CD14-positive monocyte (primary cell): ENCODE measurements around the gene SIRT7. TPM values are rescaled to one million over a fixed set of nuclear protein-coding genes. Genes with fewer than 3 reads are reported as not detected.

Source experiments
- DNase-seq, 3 donors: peaks; one replicate each; pipeline ENCODE4 v3.0.0-alpha.2; 2011 to 2022
- H2AFZ ChIP-seq: 2 replicates; pipeline ENCODE4 v1.6.0; 2012; ENCODE audit warnings: mild to moderate bottlenecking, low read depth, low read length, inconsistent platforms; ENCODE audit not compliant: insufficient read depth, poor library complexity, severe bottlenecking
- H3K27ac ChIP-seq, 2 donors: 1 replicate in 1 of 2; 2 replicates in 1 of 2; pipeline ENCODE4 v1.5.1; 2012 to 2013; ENCODE audit warnings: low read length in 2 of 2, control low read depth in 1 of 2, inconsistent platforms in 1 of 2, low read depth in 1 of 2, mild to moderate bottlenecking in 1 of 2
- H3K27me3 ChIP-seq, 2 donors: one replicate each; pipeline versions ENCODE4 v1.6.0 to v1.6.1; 2011 to 2013; ENCODE audit warnings: low read length in 2 of 2; ENCODE audit not compliant: control insufficient read depth in 2 of 2, insufficient read depth in 2 of 2
- H3K36me3 ChIP-seq, 2 donors: replicated peaks in 1 of 2; 1 replicate in 1 of 2; 2 replicates in 1 of 2; pipeline versions ENCODE4 v1.5.1 to v1.6.1; 2012 to 2013; ENCODE audit warnings: low read length in 2 of 2, control low read depth in 1 of 2, inconsistent platforms in 1 of 2, mild to moderate bottlenecking in 1 of 2; ENCODE audit not compliant: insufficient read depth in 2 of 2, control insufficient read depth in 1 of 2
- H3K4me1 ChIP-seq, 2 donors: 1 replicate in 1 of 2; 2 replicates in 1 of 2; pipeline versions ENCODE4 v1.5.1 to v1.6.1; 2012 to 2013; ENCODE audit warnings: low read length in 2 of 2, control low read depth in 1 of 2, inconsistent platforms in 1 of 2, mild to moderate bottlenecking in 1 of 2, moderate library complexity in 1 of 2; ENCODE audit not compliant: insufficient read depth in 2 of 2, control insufficient read depth in 1 of 2
- H3K4me2 ChIP-seq: replicated peaks from 2 replicates; pipeline ENCODE3; 2012; ENCODE audit warnings: low read length, moderate library complexity, mild to moderate bottlenecking; ENCODE audit not compliant: poor library complexity, severe bottlenecking; ENCODE audit errors: extremely low read depth
- H3K4me3 ChIP-seq, 3 experiments: fragments of 200-600 bp in 1 of 3; sonication (generic) in 1 of 3; replicated peaks in 1 of 3; 1 replicate in 2 of 3; 2 replicates in 1 of 3; pipeline ENCODE4 v1.5.1; 2011 to 2013; ENCODE audit warnings: low read length in 3 of 3, mild to moderate bottlenecking in 3 of 3, control low read depth in 2 of 3, low read depth in 2 of 3, inconsistent platforms in 1 of 3, moderate library complexity in 1 of 3
- H3K79me2 ChIP-seq: 2 replicates; pipeline ENCODE4 v1.6.0; 2012; ENCODE audit warnings: mild to moderate bottlenecking, control low read depth, inconsistent platforms, low read length, moderate library complexity; ENCODE audit not compliant: insufficient read depth
- H3K9ac ChIP-seq: 2 replicates; pipeline ENCODE4 v1.6.0; 2017; ENCODE audit warnings: low read length, mild to moderate bottlenecking; ENCODE audit not compliant: insufficient read depth, poor library complexity, severe bottlenecking
- H3K9me3 ChIP-seq, 2 donors: replicated peaks in 1 of 2; 1 replicate in 1 of 2; 2 replicates in 1 of 2; pipeline versions ENCODE4 v1.5.1 to v1.6.1; 2012 to 2013; ENCODE audit warnings: low read length in 2 of 2, control low read depth in 1 of 2; ENCODE audit not compliant: control insufficient read depth in 1 of 2, insufficient read depth in 1 of 2
- H4K20me1 ChIP-seq: 2 replicates; pipeline ENCODE4 v1.6.0; 2012; ENCODE audit warnings: mild to moderate bottlenecking, low read length, control low read depth, moderate library complexity; ENCODE audit not compliant: insufficient read depth
- H3K27ac Mint-ChIP-seq, 7 donors: one replicate each; pipeline ENCODE4 v1.8.0; 2020; ENCODE audit warnings: mild to moderate bottlenecking in 7 of 7, mixed read lengths in 7 of 7, moderate library complexity in 6 of 7, inconsistent platforms in 2 of 7
- H3K27me3 Mint-ChIP-seq, 3 donors: one replicate each; pipeline ENCODE4 v1.8.0; 2021 to 2022; ENCODE audit warnings: low read depth in 3 of 3, mild to moderate bottlenecking in 3 of 3, mixed read lengths in 3 of 3, moderate library complexity in 3 of 3, inconsistent platforms in 1 of 3
- H3K36me3 Mint-ChIP-seq, 2 donors: one replicate each; pipeline ENCODE4 v1.8.0; 2020; ENCODE audit warnings: mixed read lengths in 2 of 2, inconsistent platforms in 1 of 2, mild to moderate bottlenecking in 1 of 2
- H3K4me1 Mint-ChIP-seq: one replicate; pipeline ENCODE4 v1.8.0; 2020; ENCODE audit warnings: mild to moderate bottlenecking, mixed read lengths
- H3K4me3 Mint-ChIP-seq, 2 donors: one replicate each; pipeline ENCODE4 v1.8.0; 2020; ENCODE audit warnings: mild to moderate bottlenecking in 2 of 2, mixed read lengths in 2 of 2, moderate library complexity in 1 of 2
- H3K9me3 Mint-ChIP-seq, 7 donors: one replicate each; pipeline ENCODE4 v1.8.0; 2020 to 2022; ENCODE audit warnings: mixed read lengths in 7 of 7, mild to moderate bottlenecking in 6 of 7, moderate library complexity in 6 of 7, inconsistent platforms in 2 of 7
- CTCF ChIP-seq: fragments of 200-600 bp; IDR thresholded peaks from one replicate; pipeline ENCODE4 v1.8.0; 2022; ENCODE audit warnings: antibody characterized with exemption, mild to moderate bottlenecking
- WGBS: methylation state at CpG from one replicate; pipeline ENCODE4 v1.1.5; 2013; ENCODE audit warnings: missing lambda C conversion rate; ENCODE audit not compliant: insufficient coverage; 5-methylcytosine and 5-hydroxymethylcytosine counted together
- intact Hi-C, 2 donors: fragments of 100-400 bp; cut with micrococcal nuclease; formaldehyde crosslinking; loops; one replicate each; pipeline versions ENCODE4 v1.15.0 to v1.15.1; 2023
- polyA plus RNA-seq, 3 donors: library from polyadenylated mRNA; depleted of rRNA in 1 of 3; unstranded in 2 of 3; stranded (reverse) in 1 of 3; fragments of 300-500 nt in 2 of 3; fragments of >200 nt in 1 of 3; fragmentation: Illumina TruSeq in 2 of 3; gene quantifications; 1 replicate in 2 of 3; 2 replicates in 1 of 3; pipeline ENCODE4 v1.2.3, GENCODE V29; 2012 to 2021

Gene SIRT7
- polyA plus RNA-seq, 3 donors = 22.5 to 73.5 (median 23.7) TPM

- Mint-ChIP-seq H3K9me3 (peaks cover 0 to 12% (median 0%) of the 10 kb centered on the region in 7 donors), H3K4me1 (peaks cover 2% of the 10 kb centered on the region), H3K4me3 (no peak overlapping the region), H3K27ac (no peak overlapping the region), H3K27me3 (peaks cover 19 to 33% (median 21%) of the 10 kb centered on the region in 3 donors), H3K36me3 (peaks cover 48 to 64% of the 10 kb centered on the region in 2 donors)
- peaks cover 16% of the 10 kb centered on the region for H4K20me1 ChIP-seq
- H3K27ac ChIP-seq = no peak overlapping the region
- peaks cover 32 to 48% of the 10 kb centered on the region in 2 donors for H3K36me3 ChIP-seq
- no peaks in the 10 kb centered on the region for H3K79me2 ChIP-seq
- intact Hi-C loops = no loop called here
- 98% methylated on average over 24 of the region's 24 CpGs for WGBS
- H3K4me2 ChIP-seq = no peak overlapping the region
- H3K9ac ChIP-seq = no peak overlapping the region
- no peak overlapping the region for H3K4me3 ChIP-seq
- peaks cover 3 to 20% of the 10 kb centered on the region in 2 donors for H3K27me3 ChIP-seq
- no peak for TF ChIP-seq CTCF
- no peaks in the 10 kb centered on the region for H3K9me3 ChIP-seq
- no peak for DNase-seq
- H2AFZ ChIP-seq = no peak overlapping the region
- H3K4me1 ChIP-seq = peaks cover 0 to 12% of the 10 kb centered on the region in 2 donors
These were observed 13.9 kb downstream of the SIRT7 start for GRCh38 chr17:81903896-81904599.

GRCh38 chr17:81903415-81903831 is 14.6 kb downstream of the SIRT7 start:
- 95% methylated on average over 10 of the region's 10 CpGs for WGBS
- Histone ChIP-seq H3K79me2 (no peaks in the 10 kb centered on the region), H3K4me2 (no peak overlapping the region), H2AFZ (no peak overlapping the region), H3K27ac (no peak overlapping the region), H3K9me3 (no peaks in the 10 kb centered on the region), H4K20me1 (peaks cover 21% of the 10 kb centered on the region), H3K4me3 (no peak overlapping the region), H3K36me3 (peaks cover 35 to 54% of the 10 kb centered on the region in 2 donors), H3K27me3 (peaks cover 3 to 20% of the 10 kb centered on the region in 2 donors), H3K9ac (no peak overlapping the region), H3K4me1 (peaks cover 0 to 12% of the 10 kb centered on the region in 2 donors)
- H3K9me3 Mint-ChIP-seq = peaks cover 0 to 12% (median 0%) of the 10 kb centered on the region in 7 donors
- DNase-seq = no peak
- H3K36me3 Mint-ChIP-seq = peaks cover 51 to 62% of the 10 kb centered on the region in 2 donors
- H3K27me3 Mint-ChIP-seq = peaks cover 19 to 33% (median 21%) of the 10 kb centered on the region in 3 donors
- intact Hi-C loops = no loop called here
- no peak for TF ChIP-seq CTCF
- no peak overlapping the region for H3K27ac Mint-ChIP-seq
- peak overlapping the region in 1 of 2 donors; percentile 51 for H3K4me3 Mint-ChIP-seq
- peaks cover 2% of the 10 kb centered on the region for H3K4me1 Mint-ChIP-seq
